ENCODE data around the gene SCAI. TPM values are rescaled to one million over a fixed set of nuclear protein-coding genes. Genes with fewer than 3 reads are reported as not detected.
"Not testable (repeated sequence)": the region's sequence is repeated elsewhere in the genome, so short reads cannot be mapped to it uniquely, and the experiment has no call there.

Gene SCAI
- total RNA-seq, 1 experiment from 2014 or later: 6.4 TPM

- DNase-seq (ENCODE audit: low spot score): peak; percentile 19
Measured at GRCh38 chr9:125106285-125106893, 36.9 kb downstream of the SCAI start.

- no peak for DNase-seq (ENCODE audit: low spot score)
Measured at GRCh38 chr9:125103770-125104460, 39.4 kb downstream of the SCAI start.

GRCh38 chr9:125103021-125103420, 40.3 kb downstream of the SCAI start:
- DNase-seq (ENCODE audit: low spot score): no peak

- no peak for DNase-seq (ENCODE audit: low spot score)
Measured at GRCh38 chr9:125100822-125101221, 42.5 kb downstream of the SCAI start.

GRCh38 chr9:125099816-125100215, 43.5 kb downstream of the SCAI start:
- DNase-seq (ENCODE audit: low spot score): no peak

GRCh38 chr9:125095821-125096443, 47.4 kb downstream of the SCAI start:
- no peak for DNase-seq (ENCODE audit: low spot score)

- DNase-seq (ENCODE audit: low spot score): no peak
Measured at GRCh38 chr9:125091121-125091520, 52.2 kb downstream of the SCAI start.

GRCh38 chr9:125089331-125089730, 54.0 kb downstream of the SCAI start:
- DNase-seq (ENCODE audit: low spot score): no peak

- DNase-seq (ENCODE audit: low spot score): no peak
Measured at GRCh38 chr9:125088752-125089151, 54.6 kb downstream of the SCAI start.

- DNase-seq (ENCODE audit: low spot score): no peak
Measured at GRCh38 chr9:125085703-125086477, 57.4 kb downstream of the SCAI start.

- not testable (repeated sequence) for DNase-seq (ENCODE audit: low spot score)
Measured at GRCh38 chr9:125082197-125082596, 61.1 kb downstream of the SCAI start.

GRCh38 chr9:125080797-125081196, 62.5 kb downstream of the SCAI start:
- DNase-seq (ENCODE audit: low spot score): not testable (repeated sequence)

GRCh38 chr9:125079931-125080330, 63.4 kb downstream of the SCAI start:
- no peak for DNase-seq (ENCODE audit: low spot score)

- DNase-seq (ENCODE audit: low spot score): no peak
Measured at GRCh38 chr9:125075997-125076396, 67.3 kb downstream of the SCAI start.

GRCh38 chr9:125074976-125075375, 68.4 kb downstream of the SCAI start:
- no peak for DNase-seq (ENCODE audit: low spot score)

- DNase-seq (ENCODE audit: low spot score): no peak
Measured at GRCh38 chr9:125066839-125067619, 76.3 kb downstream of the SCAI start.

GRCh38 chr9:125061391-125061790, 81.9 kb downstream of the SCAI start:
- no peak for DNase-seq (ENCODE audit: low spot score)

- DNase-seq (ENCODE audit: low spot score): no peak
Measured at GRCh38 chr9:125049212-125050049, 93.9 kb downstream of the SCAI start.

GRCh38 chr9:125043631-125044030, 99.7 kb downstream of the SCAI start:
- no peak for DNase-seq (ENCODE audit: low spot score)

GRCh38 chr9:125043148-125043547, 100.2 kb downstream of the SCAI start:
- DNase-seq (ENCODE audit: low spot score): no peak

- DNase-seq (ENCODE audit: low spot score): no peak
Measured at GRCh38 chr9:125038166-125038565, 105.2 kb downstream of the SCAI start.

Measured in A172 (cell line).